ENCODE results near the gene SHISAL1. TPM values are rescaled to one million over a fixed set of nuclear protein-coding genes. Genes with fewer than 3 reads are reported as not detected.

SHISAL1 gene
- total RNA-seq, 2 donors from 2014 or later: 0.42 to 0.95 TPM

DNA sequence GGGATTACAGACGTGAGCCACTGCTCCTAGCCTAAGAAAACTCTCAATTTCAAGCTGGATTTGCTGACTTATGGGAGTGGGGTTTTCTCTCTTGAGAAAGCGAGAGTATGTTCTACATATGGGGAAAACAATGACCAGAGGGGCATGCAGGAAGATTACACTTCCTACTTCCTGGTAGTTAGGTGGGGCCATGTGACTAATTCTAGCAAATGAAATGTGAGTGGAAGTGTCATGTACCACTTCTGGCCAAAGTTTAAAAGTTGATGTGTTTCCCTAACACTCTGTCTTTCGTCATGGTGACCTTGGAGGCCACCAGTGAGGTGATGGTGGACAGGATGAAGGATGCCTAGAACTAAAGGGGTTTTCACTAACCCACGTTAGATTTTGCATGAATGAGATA lies 81.5 kb downstream of the SHISAL1 start:
- H3K36me3 ChIP-seq (ENCODE audit: control insufficient read depth, insufficient read depth, low read length): no peaks in the 10 kb centered on the region
- Mint-ChIP-seq H3K4me3 (no peak overlapping the region), H3K9me3 (peaks cover 8% of the 10 kb centered on the region), H3K27ac (no peak overlapping the region), H3K27me3 (ENCODE audit: insufficient read depth) (no peaks in the 10 kb centered on the region), H3K4me1 (no peaks in the 10 kb centered on the region), H3K36me3 (ENCODE audit: low read depth) (no peaks in the 10 kb centered on the region)
- no peaks in the 10 kb centered on the region for H3K27me3 ChIP-seq (ENCODE audit: control insufficient read depth, insufficient read depth, low read length, poor library complexity, severe bottlenecking)
- no peak overlapping the region for H3K9ac ChIP-seq (ENCODE audit: extremely low read depth, low read length, poor library complexity, severe bottlenecking)
- WGBS, 2 experiments (ENCODE audit: insufficient coverage in 1 of 2, insufficient read length in 1 of 2): 89% methylated on average over 3 of the region's 4 CpGs; no CpG with 5 or more reads in 1 of the 2 experiments
- DNase-seq: no peak
- no peaks in the 10 kb centered on the region for H3K9me3 ChIP-seq (ENCODE audit: control insufficient read depth, low read length)
- H3K4me1 ChIP-seq (ENCODE audit: control insufficient read depth, insufficient read depth, low read length): no peaks in the 10 kb centered on the region
- no peak overlapping the region for H3K4me3 ChIP-seq (ENCODE audit: low read length)
- no peak overlapping the region for H3K27ac ChIP-seq (ENCODE audit: low read depth, low read length)
- TF ChIP-seq, protein P1, sequence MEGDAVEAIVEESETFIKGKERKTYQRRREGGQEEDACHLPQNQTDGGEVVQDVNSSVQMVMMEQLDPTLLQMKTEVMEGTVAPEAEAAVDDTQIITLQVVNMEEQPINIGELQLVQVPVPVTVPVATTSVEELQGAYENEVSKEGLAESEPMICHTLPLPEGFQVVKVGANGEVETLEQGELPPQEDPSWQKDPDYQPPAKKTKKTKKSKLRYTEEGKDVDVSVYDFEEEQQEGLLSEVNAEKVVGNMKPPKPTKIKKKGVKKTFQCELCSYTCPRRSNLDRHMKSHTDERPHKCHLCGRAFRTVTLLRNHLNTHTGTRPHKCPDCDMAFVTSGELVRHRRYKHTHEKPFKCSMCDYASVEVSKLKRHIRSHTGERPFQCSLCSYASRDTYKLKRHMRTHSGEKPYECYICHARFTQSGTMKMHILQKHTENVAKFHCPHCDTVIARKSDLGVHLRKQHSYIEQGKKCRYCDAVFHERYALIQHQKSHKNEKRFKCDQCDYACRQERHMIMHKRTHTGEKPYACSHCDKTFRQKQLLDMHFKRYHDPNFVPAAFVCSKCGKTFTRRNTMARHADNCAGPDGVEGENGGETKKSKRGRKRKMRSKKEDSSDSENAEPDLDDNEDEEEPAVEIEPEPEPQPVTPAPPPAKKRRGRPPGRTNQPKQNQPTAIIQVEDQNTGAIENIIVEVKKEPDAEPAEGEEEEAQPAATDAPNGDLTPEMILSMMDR (conservative IDR thresholded peaks at IDR 0.05): no peak

DNA sequence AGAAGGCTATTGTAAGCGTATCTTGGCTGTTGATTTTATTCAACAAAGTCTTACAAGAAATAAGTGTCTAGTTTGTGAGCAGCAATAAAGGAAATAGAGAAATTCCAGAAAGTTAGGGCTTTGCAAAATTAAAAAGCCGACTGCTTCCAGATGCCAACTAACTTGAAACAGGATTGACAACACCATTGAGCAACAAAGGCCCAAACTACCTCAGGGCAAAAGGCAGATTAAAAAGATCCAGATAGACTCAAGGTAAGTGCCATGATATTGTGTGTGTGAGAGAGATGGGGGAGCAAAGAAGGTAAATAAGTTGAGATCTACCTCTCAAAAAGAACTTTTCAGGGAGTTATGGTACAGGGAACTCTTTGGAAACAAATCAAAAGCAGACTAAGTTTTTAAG lies 82.9 kb downstream of the SHISAL1 start:
- peaks cover 8% of the 10 kb centered on the region for H3K9me3 Mint-ChIP-seq
- no peaks in the 10 kb centered on the region for H3K36me3 ChIP-seq (ENCODE audit: control insufficient read depth, insufficient read depth, low read length)
- H3K9ac ChIP-seq (ENCODE audit: extremely low read depth, low read length, poor library complexity, severe bottlenecking): no peak overlapping the region
- H3K4me1 ChIP-seq (ENCODE audit: control insufficient read depth, insufficient read depth, low read length): no peaks in the 10 kb centered on the region
- no peaks in the 10 kb centered on the region for H3K4me1 Mint-ChIP-seq
- H3K27me3 ChIP-seq (ENCODE audit: control insufficient read depth, insufficient read depth, low read length, poor library complexity, severe bottlenecking): no peaks in the 10 kb centered on the region
- DNase-seq: no peak
- peaks cover 2% of the 10 kb centered on the region for H3K27me3 Mint-ChIP-seq (ENCODE audit: insufficient read depth)
- no peak overlapping the region for H3K4me3 Mint-ChIP-seq
- WGBS, 2 experiments (ENCODE audit: insufficient coverage in 1 of 2, insufficient read length in 1 of 2): 85 to 94% methylated on average over 2 of the region's 2 CpGs
- no peak overlapping the region for H3K27ac ChIP-seq (ENCODE audit: low read depth, low read length)
- H3K4me3 ChIP-seq (ENCODE audit: low read length): no peak overlapping the region
- no peak overlapping the region for H3K27ac Mint-ChIP-seq
- no peaks in the 10 kb centered on the region for H3K9me3 ChIP-seq (ENCODE audit: control insufficient read depth, low read length)
- H3K36me3 Mint-ChIP-seq (ENCODE audit: low read depth): no peaks in the 10 kb centered on the region
- TF ChIP-seq, protein P1 (conservative IDR thresholded peaks at IDR 0.05): no peak

DNA sequence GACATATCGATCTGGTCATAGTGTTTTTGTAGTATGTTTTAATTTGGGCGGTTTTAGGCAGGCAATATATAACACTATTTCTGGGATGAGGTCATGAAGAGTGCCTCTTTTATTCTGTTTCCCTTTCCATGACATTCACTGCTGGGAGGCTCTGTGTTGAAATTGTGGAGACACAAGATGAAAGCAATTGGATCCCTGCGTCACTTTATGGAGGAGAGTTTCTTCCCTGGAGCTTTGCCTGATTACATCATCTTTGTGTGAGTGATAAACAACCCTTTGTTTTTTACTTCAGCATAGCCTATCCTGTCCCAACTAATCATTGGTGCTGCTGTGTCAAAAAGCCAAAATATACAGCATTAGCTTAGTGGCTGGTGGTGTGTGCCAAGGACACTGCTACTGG lies 83.4 kb downstream of the SHISAL1 start:
- Histone ChIP-seq H3K36me3 (ENCODE audit: control insufficient read depth, insufficient read depth, low read length) (no peaks in the 10 kb centered on the region), H3K27me3 (ENCODE audit: control insufficient read depth, insufficient read depth, low read length, poor library complexity, severe bottlenecking) (no peaks in the 10 kb centered on the region), H3K4me1 (ENCODE audit: control insufficient read depth, insufficient read depth, low read length) (no peaks in the 10 kb centered on the region), H3K4me3 (ENCODE audit: low read length) (no peak overlapping the region), H3K9me3 (ENCODE audit: control insufficient read depth, low read length) (no peaks in the 10 kb centered on the region), H3K27ac (ENCODE audit: low read depth, low read length) (no peak overlapping the region), H3K9ac (ENCODE audit: extremely low read depth, low read length, poor library complexity, severe bottlenecking) (no peak overlapping the region)
- Mint-ChIP-seq H3K36me3 (ENCODE audit: low read depth) (no peaks in the 10 kb centered on the region), H3K27ac (no peak overlapping the region), H3K4me3 (no peak overlapping the region), H3K4me1 (no peaks in the 10 kb centered on the region), H3K27me3 (ENCODE audit: insufficient read depth) (peaks cover 3% of the 10 kb centered on the region), H3K9me3 (peaks cover 8% of the 10 kb centered on the region)
- TF ChIP-seq, protein P1 (conservative IDR thresholded peaks at IDR 0.05): no peak
- 80 to 100% methylated on average over 1 to 3 of the region's 3 CpGs for WGBS, 2 experiments (ENCODE audit: insufficient coverage in 1 of 2, insufficient read length in 1 of 2)
- no peak for DNase-seq

Measured in endodermal cell (in vitro differentiated cells).